Ishikawa (cell line): ENCODE measurements around the gene TNFSF15.
A peak's percentile ranks its signal among the peaks of the same experiment; 100 is the strongest.

ENCODE experiments used
- CEBPB ChIP-seq: IDR thresholded peaks from 2 replicates; pipeline ENCODE4 v1.6.1; 2012
- CREB1 ChIP-seq: IDR thresholded peaks from 2 replicates; pipeline ENCODE4 v1.6.1; 2012; ENCODE audit warnings: low read depth
- EGR1 ChIP-seq: IDR thresholded peaks from 2 replicates; pipeline ENCODE4 v1.6.1; 2012
- EP300 ChIP-seq: IDR thresholded peaks from 2 replicates; pipeline ENCODE4 v1.6.1; 2012; ENCODE audit warnings: borderline replicate concordance
- FOXM1 ChIP-seq: IDR thresholded peaks from 2 replicates; pipeline ENCODE4 v1.6.1; 2012; ENCODE audit warnings: low read depth, borderline replicate concordance
- NFIC ChIP-seq: IDR thresholded peaks from 2 replicates; pipeline ENCODE4 v1.6.1; 2012
- RAD21 ChIP-seq: IDR thresholded peaks from 2 replicates; pipeline ENCODE4 v1.6.1; 2012; ENCODE audit warnings: low read depth
- REST ChIP-seq: IDR thresholded peaks from 2 replicates; pipeline ENCODE4 v1.6.1; 2012; ENCODE audit warnings: low read depth, mild to moderate bottlenecking
- TAF1 ChIP-seq: IDR thresholded peaks from 2 replicates; pipeline ENCODE4 v1.6.1; 2012; ENCODE audit warnings: low read depth, mild to moderate bottlenecking
- TEAD4 ChIP-seq: IDR thresholded peaks from 2 replicates; pipeline ENCODE4 v1.6.1; 2012
- USF1 ChIP-seq: IDR thresholded peaks from 2 replicates; pipeline ENCODE4 v1.6.1; 2012
- YY1 ChIP-seq: IDR thresholded peaks from 2 replicates; pipeline ENCODE4 v1.6.1; 2012; ENCODE audit warnings: low read depth
- ZBTB7A ChIP-seq: IDR thresholded peaks from 2 replicates; pipeline ENCODE4 v1.6.1; 2012; ENCODE audit warnings: low read depth
- TF ChIP-seq, protein P1 (sequence below): IDR thresholded peaks from 2 replicates; pipeline ENCODE4 v1.6.1; 2012

GRCh38 chr9:114805670-114806525, at the start of gene TNFSF15:
- TF ChIP-seq REST (peak; percentile 58), CREB1 (no peak), RAD21 (peak; percentile 8; the same call in 1 of the 2 replicates), EGR1 (no peak), USF1 (peak; percentile 28; the same call in 1 of the 2 replicates), ZBTB7A (no peak), CEBPB (no peak), TAF1 (no peak), NFIC (peak; percentile 51), YY1 (0 out of 2 replicates have a peak, but pooled peaks have one; percentile 34), EP300 (no peak), FOXM1 (no peak), TEAD4 (peak; percentile 42; the same call in 1 of the 2 replicates)
- TF ChIP-seq, protein P1, sequence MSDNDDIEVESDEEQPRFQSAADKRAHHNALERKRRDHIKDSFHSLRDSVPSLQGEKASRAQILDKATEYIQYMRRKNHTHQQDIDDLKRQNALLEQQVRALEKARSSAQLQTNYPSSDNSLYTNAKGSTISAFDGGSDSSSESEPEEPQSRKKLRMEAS, result peak; percentile 89
